GM18508 (cell line): ENCODE data around the gene SIPA1.

Experiments
- ATAC-seq: cut with Tn5 transposase; IDR thresholded peaks from one replicate; pipeline ENCODE4 v1.9.1; 2021; ENCODE audit warnings: moderate number of reproducible peaks; ENCODE audit not compliant: insufficient read depth, unreplicated experiment

Gene SIPA1, protein sequence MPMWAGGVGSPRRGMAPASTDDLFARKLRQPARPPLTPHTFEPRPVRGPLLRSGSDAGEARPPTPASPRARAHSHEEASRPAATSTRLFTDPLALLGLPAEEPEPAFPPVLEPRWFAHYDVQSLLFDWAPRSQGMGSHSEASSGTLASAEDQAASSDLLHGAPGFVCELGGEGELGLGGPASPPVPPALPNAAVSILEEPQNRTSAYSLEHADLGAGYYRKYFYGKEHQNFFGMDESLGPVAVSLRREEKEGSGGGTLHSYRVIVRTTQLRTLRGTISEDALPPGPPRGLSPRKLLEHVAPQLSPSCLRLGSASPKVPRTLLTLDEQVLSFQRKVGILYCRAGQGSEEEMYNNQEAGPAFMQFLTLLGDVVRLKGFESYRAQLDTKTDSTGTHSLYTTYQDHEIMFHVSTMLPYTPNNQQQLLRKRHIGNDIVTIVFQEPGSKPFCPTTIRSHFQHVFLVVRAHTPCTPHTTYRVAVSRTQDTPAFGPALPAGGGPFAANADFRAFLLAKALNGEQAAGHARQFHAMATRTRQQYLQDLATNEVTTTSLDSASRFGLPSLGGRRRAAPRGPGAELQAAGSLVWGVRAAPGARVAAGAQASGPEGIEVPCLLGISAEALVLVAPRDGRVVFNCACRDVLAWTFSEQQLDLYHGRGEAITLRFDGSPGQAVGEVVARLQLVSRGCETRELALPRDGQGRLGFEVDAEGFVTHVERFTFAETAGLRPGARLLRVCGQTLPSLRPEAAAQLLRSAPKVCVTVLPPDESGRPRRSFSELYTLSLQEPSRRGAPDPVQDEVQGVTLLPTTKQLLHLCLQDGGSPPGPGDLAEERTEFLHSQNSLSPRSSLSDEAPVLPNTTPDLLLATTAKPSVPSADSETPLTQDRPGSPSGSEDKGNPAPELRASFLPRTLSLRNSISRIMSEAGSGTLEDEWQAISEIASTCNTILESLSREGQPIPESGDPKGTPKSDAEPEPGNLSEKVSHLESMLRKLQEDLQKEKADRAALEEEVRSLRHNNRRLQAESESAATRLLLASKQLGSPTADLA

DNA sequence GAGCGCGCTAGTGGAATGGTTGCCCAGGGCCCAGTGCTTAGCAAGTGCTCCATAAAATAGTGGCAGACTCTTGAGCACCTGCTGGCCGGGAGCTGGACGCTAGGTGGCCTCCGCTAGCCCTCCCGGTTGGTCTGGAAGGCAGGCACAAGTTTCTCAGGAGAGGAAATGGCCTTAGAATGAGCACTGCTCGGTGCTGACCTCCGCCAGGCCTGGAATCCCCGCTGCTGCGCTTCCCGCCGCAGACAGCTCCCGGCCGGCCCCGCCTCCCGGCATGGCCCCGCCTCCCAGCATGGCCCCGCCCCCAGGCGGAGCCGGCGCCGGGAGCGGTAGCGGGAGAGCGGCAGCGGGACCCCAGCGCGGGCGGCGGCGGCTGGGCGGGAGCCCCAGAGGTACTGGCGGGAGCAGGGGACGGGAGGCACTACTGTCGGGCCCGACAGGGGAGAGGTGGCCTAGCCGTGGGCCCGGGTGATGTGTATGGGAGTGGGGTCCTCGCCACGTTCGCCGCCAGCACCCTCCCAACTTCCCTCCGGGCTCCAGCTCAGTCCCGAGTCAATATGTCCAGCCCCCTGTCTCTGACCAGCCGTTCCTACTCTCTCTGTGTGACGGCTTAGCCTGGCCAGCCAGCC lies at the start of gene SIPA1:
Gene SIPA1, plus strand, starts transcription at position 308 of the 626 bp plus-strand sequence. CDS start 2,821 bp downstream, outside the sequence.
- no peak for ATAC-seq

DNA sequence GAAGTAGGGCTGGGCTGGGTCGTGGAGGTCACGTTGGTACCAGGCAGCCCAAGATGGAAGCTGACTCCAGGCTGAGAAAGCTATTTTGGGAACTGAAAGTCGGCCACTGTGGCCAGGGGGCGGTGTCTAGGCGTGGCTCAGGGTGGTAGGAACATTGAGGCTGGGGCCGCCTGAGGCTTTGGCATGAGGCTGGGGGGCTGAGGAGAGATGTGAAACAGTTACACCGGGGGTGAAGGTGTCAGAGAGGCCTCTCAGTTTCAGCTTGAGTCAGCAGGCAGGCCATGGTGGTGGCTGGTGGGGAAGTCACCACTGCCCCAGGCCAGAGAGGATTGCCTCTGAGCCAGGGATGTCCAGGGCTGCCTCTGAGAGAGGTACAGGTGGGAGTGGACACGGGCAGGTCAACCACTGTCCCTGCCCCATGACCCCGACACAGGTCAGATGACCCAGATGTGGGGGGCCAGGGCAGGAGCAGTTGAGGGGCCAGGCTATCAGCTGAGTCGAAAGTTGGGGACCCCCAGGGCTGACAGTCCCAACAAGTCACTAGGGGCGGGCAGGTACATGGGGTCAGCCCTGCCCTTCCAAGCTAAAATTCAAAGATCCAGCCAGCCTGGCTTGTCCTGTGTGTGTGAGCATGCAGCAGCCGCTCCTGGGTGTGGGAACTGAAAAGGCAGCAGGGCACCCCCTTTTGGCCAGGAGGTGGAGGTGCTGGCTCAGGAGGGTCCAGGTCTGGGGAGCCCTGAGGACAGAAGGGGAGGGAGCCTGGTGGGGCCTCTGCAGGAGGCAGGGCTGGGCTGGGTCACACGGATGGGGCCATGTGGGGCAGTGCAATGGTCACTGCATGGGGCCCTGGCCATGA lies 49.5 kb upstream of the SIPA1 start:
- peak; percentile 46 for ATAC-seq

- ATAC-seq: no peak
These were observed 48.3 kb upstream of the SIPA1 start for GRCh38 chr11:65589444-65590239.

- no peak for ATAC-seq
These were observed 47.6 kb upstream of the SIPA1 start for GRCh38 chr11:65590240-65590738.

- no peak for ATAC-seq
These were observed 45.7 kb upstream of the SIPA1 start for GRCh38 chr11:65591939-65592857.

DNA sequence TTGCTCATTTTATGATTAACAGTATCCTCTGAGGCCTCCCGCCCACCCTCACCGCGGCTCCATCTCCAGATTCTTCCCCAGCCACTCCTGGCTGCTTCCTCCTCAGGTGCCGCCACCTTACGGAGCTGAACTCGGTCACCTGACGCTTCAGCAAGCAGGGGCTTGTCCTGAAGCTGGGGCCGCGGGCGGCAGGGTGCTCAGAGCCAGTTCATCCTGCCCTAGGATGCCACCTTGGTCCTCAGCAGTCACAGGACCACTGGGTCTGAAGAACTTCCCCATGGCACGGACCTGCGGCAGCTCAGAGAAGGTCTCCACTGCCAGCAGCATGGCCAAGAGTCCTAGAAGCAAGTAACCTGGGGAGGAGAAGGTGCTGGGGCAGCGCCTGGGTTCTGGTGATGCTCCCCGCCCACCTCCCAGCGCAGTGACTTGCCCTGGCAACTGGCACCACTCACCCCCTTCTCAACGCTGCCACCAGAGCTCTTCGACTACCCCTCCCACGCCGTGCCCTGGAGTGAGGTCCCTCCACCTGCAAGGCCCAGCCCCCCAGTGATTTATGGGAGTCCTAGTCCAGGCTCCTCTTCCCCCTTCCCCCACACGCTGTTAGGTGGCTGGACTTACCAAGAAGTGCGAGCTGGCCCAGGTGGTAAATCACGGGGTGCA lies 44.9 kb upstream of the SIPA1 start:
- ATAC-seq: no peak

DNA sequence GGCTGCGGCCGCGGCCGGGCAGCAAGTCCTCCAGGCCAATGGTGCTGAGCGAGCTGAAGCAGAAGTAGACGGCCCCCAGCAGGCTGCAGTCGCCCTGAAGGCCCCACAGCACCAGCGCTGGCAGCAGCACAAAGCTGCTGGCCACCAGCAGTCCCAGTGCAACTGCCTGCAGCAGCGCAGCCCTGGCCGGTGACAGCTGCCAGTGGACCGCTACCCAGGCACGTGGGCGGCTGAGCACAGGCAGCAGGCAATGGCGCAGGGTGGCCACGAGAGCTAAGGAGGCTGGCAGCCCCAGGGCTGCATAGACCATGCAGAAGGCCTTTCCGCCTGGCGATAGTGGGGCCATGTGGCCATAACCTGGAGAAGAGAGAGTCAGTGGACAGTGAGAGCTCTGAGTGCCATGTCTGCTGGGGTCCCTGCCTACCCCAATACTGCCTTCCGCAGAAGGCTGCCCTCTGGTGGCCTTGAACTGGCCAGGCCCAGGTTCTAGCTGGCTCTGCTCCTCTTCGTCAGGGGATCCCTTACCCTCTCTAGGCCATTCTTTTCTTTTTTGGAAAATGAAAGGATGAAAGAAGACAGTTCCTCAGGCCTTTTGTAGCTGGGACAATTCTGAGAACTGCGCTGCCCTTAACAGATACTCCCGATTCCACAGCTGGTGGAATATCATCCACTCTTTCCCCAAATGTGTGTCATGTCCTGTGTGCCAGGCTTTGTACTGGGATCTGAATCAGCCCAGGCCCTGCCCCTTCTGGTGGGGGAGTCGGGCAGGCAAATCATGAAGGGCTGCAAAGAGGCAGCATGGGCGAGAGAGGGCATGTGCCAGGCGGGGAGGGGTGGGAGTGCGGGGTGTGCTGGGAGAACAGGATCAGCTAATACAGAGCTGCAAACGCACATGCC lies 44.1 kb upstream of the SIPA1 start:
- ATAC-seq: no peak

DNA sequence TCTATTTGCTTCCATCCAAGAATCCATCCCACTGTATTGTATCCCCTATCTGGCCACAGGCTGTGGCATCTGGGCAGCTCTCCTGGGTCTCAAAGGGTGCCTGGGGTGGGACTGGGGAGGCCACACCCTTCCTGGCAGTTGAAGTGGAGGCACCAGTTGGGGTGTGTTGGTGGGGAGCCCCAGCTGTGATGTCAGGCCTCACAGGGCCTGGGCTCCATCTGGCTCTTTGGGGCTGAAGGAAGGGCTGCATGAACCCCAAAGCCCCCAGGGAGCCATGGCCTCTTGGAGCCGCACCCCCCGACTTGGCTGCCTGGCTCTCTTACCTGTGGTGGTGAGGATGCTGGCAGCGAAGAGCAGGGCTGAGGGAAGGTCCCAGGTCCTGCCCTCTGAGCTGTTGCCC lies 42.8 kb upstream of the SIPA1 start:
- ATAC-seq: no peak

- ATAC-seq: no peak
These were observed 42.2 kb upstream of the SIPA1 start, which contains the start of gene KCNK7 for GRCh38 chr11:65595543-65596281. Gene KCNK7, minus strand, starts transcription at chr11:65595800. Its CDS starts 28 bp downstream, at chr11:65595772.

DNA sequence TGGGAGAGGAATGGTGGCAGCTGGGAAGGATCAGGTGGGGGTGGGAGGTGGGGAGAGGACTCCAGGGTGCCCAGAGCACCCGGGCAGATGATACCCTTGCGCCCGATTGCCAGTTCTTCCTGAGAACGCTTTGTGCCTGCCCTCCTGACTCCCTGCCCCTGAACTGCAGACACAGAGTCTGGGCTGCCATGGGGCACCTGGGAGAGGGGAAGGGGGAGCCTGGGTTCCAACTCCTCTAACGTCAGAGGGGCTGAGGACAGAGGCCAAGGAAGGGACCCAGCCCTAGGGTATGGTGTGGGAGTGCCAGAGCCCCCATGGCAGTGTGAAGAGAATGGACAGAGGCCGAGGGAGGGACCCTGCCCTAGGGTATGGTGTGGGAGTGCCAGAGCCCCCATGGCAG lies 41.4 kb upstream of the SIPA1 start:
- ATAC-seq: no peak

DNA sequence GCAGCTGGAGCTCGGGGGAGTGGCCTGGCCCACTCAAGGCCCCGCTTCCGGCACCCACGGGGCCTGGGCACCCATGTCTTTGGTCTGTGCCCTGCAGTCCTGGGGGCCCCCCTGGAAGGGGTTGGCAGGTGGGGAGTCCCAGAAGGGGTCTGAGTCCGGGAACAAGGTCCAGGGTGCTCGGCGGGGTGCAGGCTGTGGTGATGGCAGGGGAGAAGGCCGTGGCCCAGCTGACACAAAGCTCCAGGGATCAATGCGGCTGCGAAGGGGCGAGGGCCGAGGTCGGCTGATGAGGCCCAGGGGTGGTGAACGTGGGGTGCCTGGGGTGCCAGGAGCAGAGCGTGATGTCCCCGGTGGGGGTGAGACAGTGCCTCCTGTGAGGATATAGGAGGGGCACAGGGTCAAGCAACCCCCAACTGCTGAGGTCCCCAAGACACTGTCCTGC lies 39.6 kb upstream of the SIPA1 start:
- no peak for ATAC-seq

- no peak for ATAC-seq
These were observed 38.5 kb upstream of the SIPA1 start for GRCh38 chr11:65599216-65599954.

GRCh38 chr11:65599955-65600246 lies 38.0 kb upstream of the SIPA1 start:
- ATAC-seq: no peak

DNA sequence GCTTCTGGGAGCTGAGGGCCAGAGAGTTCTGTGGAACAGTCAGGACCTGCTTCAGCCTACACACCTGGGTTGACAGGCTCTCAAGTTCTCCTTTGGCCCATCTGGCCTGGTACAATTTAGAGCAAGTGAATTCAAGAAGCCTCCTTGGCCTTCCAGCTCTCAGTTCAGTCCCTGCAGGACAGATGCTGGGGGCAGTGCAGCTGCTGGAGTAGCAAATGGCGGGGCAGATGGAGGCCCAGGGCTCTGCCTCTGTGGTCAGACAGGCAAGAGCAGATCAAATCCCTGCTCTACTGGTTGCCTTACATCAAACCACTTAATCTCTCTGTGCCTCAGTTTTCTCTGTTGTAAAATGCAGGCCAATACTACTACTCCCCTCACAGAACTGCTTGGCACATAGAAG lies 33.6 kb upstream of the SIPA1 start:
- ATAC-seq: no peak
